ENCODE measurements around the gene NDNF.

NDNF gene

DNA sequence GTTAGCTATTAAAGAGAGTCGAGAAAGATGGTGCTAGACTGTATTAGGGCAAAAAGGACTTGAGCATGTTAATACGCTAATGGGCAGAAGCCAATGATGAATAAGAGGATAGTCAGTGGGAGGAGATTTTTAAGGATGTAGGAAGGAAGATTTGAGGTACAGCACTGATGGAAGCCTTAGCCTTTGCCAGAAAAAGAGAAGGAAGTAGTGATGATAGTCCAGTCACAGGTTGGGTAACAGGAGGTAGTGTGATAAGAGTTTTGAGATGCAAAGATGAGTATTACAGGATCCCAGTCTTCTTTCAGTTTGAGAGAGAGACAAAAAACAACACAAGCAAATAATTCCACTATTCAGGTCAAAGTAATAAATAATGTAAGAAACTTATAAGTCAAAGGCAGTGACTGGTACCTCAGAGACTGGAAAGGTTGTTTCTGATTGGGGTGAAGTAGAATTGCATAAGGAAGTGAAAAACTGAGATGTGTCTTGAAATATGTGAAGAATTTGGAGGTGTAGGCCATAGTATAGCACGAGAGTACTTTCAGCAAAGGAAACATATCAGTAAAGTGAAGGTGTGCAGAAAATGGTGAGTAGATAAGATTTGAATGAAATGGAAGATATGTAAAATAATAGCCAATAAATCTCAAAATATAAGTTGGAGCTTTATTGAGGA lies 22.1 kb upstream of the NDNF start:
- no peak overlapping the region for H3K4me3 Mint-ChIP-seq
- TF ChIP-seq, protein P1, sequence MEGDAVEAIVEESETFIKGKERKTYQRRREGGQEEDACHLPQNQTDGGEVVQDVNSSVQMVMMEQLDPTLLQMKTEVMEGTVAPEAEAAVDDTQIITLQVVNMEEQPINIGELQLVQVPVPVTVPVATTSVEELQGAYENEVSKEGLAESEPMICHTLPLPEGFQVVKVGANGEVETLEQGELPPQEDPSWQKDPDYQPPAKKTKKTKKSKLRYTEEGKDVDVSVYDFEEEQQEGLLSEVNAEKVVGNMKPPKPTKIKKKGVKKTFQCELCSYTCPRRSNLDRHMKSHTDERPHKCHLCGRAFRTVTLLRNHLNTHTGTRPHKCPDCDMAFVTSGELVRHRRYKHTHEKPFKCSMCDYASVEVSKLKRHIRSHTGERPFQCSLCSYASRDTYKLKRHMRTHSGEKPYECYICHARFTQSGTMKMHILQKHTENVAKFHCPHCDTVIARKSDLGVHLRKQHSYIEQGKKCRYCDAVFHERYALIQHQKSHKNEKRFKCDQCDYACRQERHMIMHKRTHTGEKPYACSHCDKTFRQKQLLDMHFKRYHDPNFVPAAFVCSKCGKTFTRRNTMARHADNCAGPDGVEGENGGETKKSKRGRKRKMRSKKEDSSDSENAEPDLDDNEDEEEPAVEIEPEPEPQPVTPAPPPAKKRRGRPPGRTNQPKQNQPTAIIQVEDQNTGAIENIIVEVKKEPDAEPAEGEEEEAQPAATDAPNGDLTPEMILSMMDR (IDR thresholded peaks at IDR 0.05; ENCODE audit: unreplicated experiment in 3 of 3): no peak
- H3K27me3 Mint-ChIP-seq (ENCODE audit: low read depth): no peaks in the 10 kb centered on the region
- H3K36me3 Mint-ChIP-seq (ENCODE audit: low read depth): no peaks in the 10 kb centered on the region
- H3K4me1 Mint-ChIP-seq: no peaks in the 10 kb centered on the region
- no peak overlapping the region for H3K27ac Mint-ChIP-seq
- H3K9me3 Mint-ChIP-seq: no peaks in the 10 kb centered on the region

DNA sequence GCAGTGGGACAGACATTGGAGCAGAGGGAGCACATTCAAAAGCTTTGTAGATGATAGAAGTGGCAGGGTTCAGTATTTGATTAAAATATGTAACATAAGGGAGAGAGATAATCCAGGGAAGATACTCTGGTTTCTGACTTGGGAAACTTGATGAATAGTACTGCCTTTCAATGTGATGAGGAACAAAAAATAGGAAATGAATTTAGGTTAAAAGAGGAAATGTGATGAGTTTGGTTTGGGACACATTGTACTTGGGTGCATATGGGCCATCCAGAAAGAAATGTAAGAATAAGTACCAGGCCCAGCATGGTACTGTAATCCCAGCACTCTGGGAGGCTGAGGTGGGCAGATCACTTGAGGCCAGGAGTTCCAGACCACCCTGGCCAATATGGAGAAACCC lies 20.9 kb upstream of the NDNF start:
- no peak overlapping the region for H3K27ac Mint-ChIP-seq
- H3K4me1 Mint-ChIP-seq: no peaks in the 10 kb centered on the region
- H3K4me3 Mint-ChIP-seq: no peak overlapping the region
- no peaks in the 10 kb centered on the region for H3K27me3 Mint-ChIP-seq (ENCODE audit: low read depth)
- TF ChIP-seq, protein P1 (IDR thresholded peaks at IDR 0.05; ENCODE audit: unreplicated experiment in 3 of 3): no peak
- no peaks in the 10 kb centered on the region for H3K9me3 Mint-ChIP-seq
- no peaks in the 10 kb centered on the region for H3K36me3 Mint-ChIP-seq (ENCODE audit: low read depth)

DNA sequence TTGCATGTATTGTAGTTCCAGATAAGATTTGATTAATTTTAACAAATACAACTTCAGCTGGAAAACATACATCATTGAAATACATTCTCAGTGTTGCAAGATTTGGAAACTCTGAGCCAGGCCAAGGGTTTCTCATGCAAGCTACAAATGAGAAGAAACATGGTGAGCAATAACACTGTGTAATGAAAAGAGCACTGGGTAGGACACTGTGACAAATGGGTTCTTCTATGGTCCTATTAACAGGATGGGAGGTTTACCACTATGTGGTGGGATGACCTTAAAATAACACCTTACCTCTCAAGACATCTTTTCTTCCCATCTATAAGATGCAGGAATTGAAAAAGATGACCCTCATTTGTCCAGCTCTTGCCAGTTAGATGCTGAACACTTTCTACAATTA lies 19.6 kb upstream of the NDNF start:
- no peak overlapping the region for H3K4me3 Mint-ChIP-seq
- no peaks in the 10 kb centered on the region for H3K27me3 Mint-ChIP-seq (ENCODE audit: low read depth)
- no peak overlapping the region for H3K27ac Mint-ChIP-seq
- no peaks in the 10 kb centered on the region for H3K36me3 Mint-ChIP-seq (ENCODE audit: low read depth)
- TF ChIP-seq, protein P1 (IDR thresholded peaks at IDR 0.05; ENCODE audit: unreplicated experiment in 3 of 3): no peak
- peaks cover 2% of the 10 kb centered on the region for H3K9me3 Mint-ChIP-seq
- H3K4me1 Mint-ChIP-seq: no peaks in the 10 kb centered on the region

DNA sequence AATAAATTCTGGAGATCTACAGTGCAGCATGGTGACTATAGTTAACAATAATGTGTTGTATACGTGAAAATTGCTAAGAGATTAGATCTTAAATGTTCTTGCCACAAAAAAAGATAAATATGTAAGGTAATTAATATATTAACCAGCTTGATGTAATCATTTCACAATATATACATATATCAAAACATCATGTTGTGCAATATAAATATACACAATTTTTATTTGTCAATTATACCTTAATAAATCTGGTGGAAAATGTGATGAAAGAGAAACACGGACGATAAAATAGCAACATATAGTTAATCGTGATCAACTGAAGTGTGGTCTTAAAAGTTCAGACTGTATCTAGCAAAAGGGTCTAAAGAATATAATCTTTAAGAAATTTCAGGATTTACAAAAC lies 16.5 kb upstream of the NDNF start:
- no peaks in the 10 kb centered on the region for H3K4me1 Mint-ChIP-seq
- H3K9me3 Mint-ChIP-seq: peaks cover 2% of the 10 kb centered on the region
- H3K27ac Mint-ChIP-seq: no peak overlapping the region
- no peaks in the 10 kb centered on the region for H3K27me3 Mint-ChIP-seq (ENCODE audit: low read depth)
- TF ChIP-seq, protein P1 (IDR thresholded peaks at IDR 0.05; ENCODE audit: unreplicated experiment in 3 of 3): no peak
- H3K4me3 Mint-ChIP-seq: no peak overlapping the region
- H3K36me3 Mint-ChIP-seq (ENCODE audit: low read depth): no peaks in the 10 kb centered on the region

DNA sequence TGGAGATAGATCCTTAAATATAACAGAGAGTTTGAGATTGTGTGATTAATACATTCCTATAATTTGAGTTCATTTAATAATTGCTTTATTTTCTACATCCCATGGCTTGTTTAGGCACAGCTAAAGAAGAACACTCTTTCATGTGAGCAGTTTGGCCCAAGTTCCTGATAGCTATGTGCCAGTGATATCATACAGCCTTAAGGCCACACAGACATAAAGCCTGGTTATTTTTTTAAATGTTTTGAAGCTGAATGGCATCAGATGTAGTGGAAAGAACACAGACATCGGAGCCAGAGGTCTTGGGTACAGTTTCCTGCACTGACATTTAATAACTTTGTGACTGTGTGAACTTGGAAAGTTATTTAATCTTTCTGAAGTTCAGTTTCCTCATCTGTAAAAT lies 7.0 kb upstream of the NDNF start:
- Mint-ChIP-seq H3K4me3 (no peak overlapping the region), H3K9me3 (no peaks in the 10 kb centered on the region), H3K36me3 (ENCODE audit: low read depth) (no peaks in the 10 kb centered on the region), H3K27ac (no peak overlapping the region), H3K4me1 (no peaks in the 10 kb centered on the region), H3K27me3 (ENCODE audit: low read depth) (peaks cover 5% of the 10 kb centered on the region)
- TF ChIP-seq, protein P1 (IDR thresholded peaks at IDR 0.05; ENCODE audit: unreplicated experiment in 3 of 3): no peak

DNA sequence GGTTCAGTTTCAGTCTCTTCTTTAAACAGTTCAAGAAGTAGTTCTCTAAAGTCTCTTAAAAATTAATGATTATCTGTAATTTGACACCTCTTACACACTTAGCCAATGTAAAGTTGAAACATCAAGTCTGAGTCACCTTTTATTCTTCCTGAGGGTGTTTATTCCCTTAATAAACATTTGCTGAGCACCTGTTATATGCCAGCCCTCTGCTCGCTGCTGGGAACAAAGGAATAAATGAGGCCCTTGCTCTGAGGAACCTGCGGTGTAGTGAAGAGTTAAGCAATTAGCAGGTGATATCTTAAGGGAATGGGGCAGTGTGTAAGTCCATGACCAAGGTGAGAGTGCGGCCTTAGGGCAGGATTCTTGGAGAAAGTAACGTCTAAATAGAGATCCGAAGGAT lies 5.2 kb upstream of the NDNF start:
- H3K36me3 Mint-ChIP-seq (ENCODE audit: low read depth): no peaks in the 10 kb centered on the region
- peaks cover 23% of the 10 kb centered on the region for H3K27me3 Mint-ChIP-seq (ENCODE audit: low read depth)
- no peak overlapping the region for H3K27ac Mint-ChIP-seq
- H3K9me3 Mint-ChIP-seq: no peaks in the 10 kb centered on the region
- TF ChIP-seq, protein P1 (IDR thresholded peaks at IDR 0.05; ENCODE audit: unreplicated experiment in 3 of 3): no peak
- no peak overlapping the region for H3K4me3 Mint-ChIP-seq
- H3K4me1 Mint-ChIP-seq: peaks cover 6% of the 10 kb centered on the region

Data from nephron (organoid).